WTC11 (cell line): ENCODE measurements around the gene PRR14. TPM values are rescaled to one million over a fixed set of nuclear protein-coding genes. Genes with fewer than 3 reads are reported as not detected.

Source experiments
- ATAC-seq: fragments of 200-7000 bp; cut with Tn5 transposase; 2 replicates; pipeline ENCODE4 v1.10.0; 2021; ENCODE audit warnings: mild to moderate bottlenecking, moderate library complexity
- CTCF ChIA-PET: fragments of 300-600 bp; sonication (Branson Sonifier 250); formaldehyde crosslinking; loops from one replicate; lab custom pipeline; 2021; ENCODE audit warnings: antibody characterized with exemption; lab: Charles Lee
- POLR2A ChIA-PET: fragments of 350-600 bp; sonication (Branson Sonifier 250); formaldehyde crosslinking; loops from one replicate; lab custom pipeline; 2021; ENCODE audit warnings: antibody characterized with exemption; lab: Charles Lee
- DNase-seq: peaks from one replicate; pipeline ENCODE4 v3.0.0; 2021; ENCODE audit warnings: low spot score
- H3K27ac Mint-ChIP-seq: 2 replicates; pipeline ENCODE4 v1.8.0; 2021; ENCODE audit warnings: mixed read lengths
- H3K27me3 Mint-ChIP-seq: 2 replicates; pipeline ENCODE4 v1.8.0; 2021; ENCODE audit warnings: low read depth, mild to moderate bottlenecking, moderate library complexity, mixed read lengths
- H3K36me3 Mint-ChIP-seq: 2 replicates; pipeline ENCODE4 v1.8.0; 2021; ENCODE audit warnings: mixed read lengths
- H3K4me1 Mint-ChIP-seq: 2 replicates; pipeline ENCODE4 v1.8.0; 2022; ENCODE audit warnings: mixed read lengths
- H3K4me3 Mint-ChIP-seq: 2 replicates; pipeline ENCODE4 v1.8.0; 2021; ENCODE audit warnings: mild to moderate bottlenecking, moderate library complexity, mixed read lengths
- H3K9me3 Mint-ChIP-seq: 2 replicates; pipeline ENCODE4 v1.8.0; 2021; ENCODE audit warnings: mixed read lengths
- ATF3 ChIP-seq: sonication (generic); formaldehyde crosslinking; conservative IDR thresholded peaks from 2 replicates; pipeline ENCODE4 v1.8.1; 2022; ENCODE audit warnings: mild to moderate bottlenecking, missing genetic modification reagents
- CDX4 ChIP-seq: fragments of 250-450 bp; sonication (Bioruptor Pico); IDR thresholded peaks from 2 replicates; pipeline ENCODE4 v1.9.0; 2021; ENCODE audit warnings: moderate library complexity, mild to moderate bottlenecking, inconsistent platforms, borderline replicate concordance
- ELF4 ChIP-seq: sonication (generic); formaldehyde crosslinking; IDR thresholded peaks from 2 replicates; pipeline ENCODE4 v1.8.1; 2022; ENCODE audit warnings: low read depth, mild to moderate bottlenecking, moderate library complexity, missing genetic modification reagents
- ESRRA ChIP-seq: sonication (generic); formaldehyde crosslinking; IDR thresholded peaks from 2 replicates; pipeline ENCODE4 v1.8.1; 2022; ENCODE audit warnings: mild to moderate bottlenecking, missing genetic modification reagents, borderline replicate concordance
- FOXK1 ChIP-seq: sonication (generic); formaldehyde crosslinking; IDR thresholded peaks from 2 replicates; pipeline ENCODE4 v1.8.0; 2022; ENCODE audit warnings: mild to moderate bottlenecking, moderate library complexity, missing genetic modification reagents
- FOXP1 ChIP-seq: sonication (generic); formaldehyde crosslinking; IDR thresholded peaks from 2 replicates; pipeline ENCODE4 v1.8.0; 2022; ENCODE audit warnings: missing genetic modification reagents, mild to moderate bottlenecking, moderate library complexity, borderline replicate concordance
- FOXP4 ChIP-seq: sonication (generic); formaldehyde crosslinking; IDR thresholded peaks from 2 replicates; pipeline ENCODE4 v1.8.0; 2022; ENCODE audit warnings: mild to moderate bottlenecking, missing genetic modification reagents
- MXD4 ChIP-seq: fragments of 250-450 bp; sonication (Bioruptor Pico); IDR thresholded peaks from 2 replicates; pipeline ENCODE4 v1.8.0; 2021; ENCODE audit warnings: mild to moderate bottlenecking, moderate library complexity, borderline replicate concordance
- NR3C1 ChIP-seq: sonication (generic); formaldehyde crosslinking; conservative IDR thresholded peaks from 2 replicates; pipeline ENCODE4 v1.8.1; 2023; ENCODE audit warnings: low read depth, mild to moderate bottlenecking, missing genetic modification reagents
- PREB ChIP-seq: sonication (generic); formaldehyde crosslinking; IDR thresholded peaks from 2 replicates; pipeline ENCODE4 v1.8.1; 2022; ENCODE audit warnings: mild to moderate bottlenecking, missing genetic modification reagents, moderate library complexity, borderline replicate concordance
- TCF7 ChIP-seq: sonication (generic); formaldehyde crosslinking; IDR thresholded peaks from 2 replicates; pipeline ENCODE4 v1.8.0; 2022; ENCODE audit warnings: mild to moderate bottlenecking, low read depth, missing genetic modification reagents, moderate library complexity
- TEAD4 ChIP-seq: sonication (generic); formaldehyde crosslinking; IDR thresholded peaks from 2 replicates; pipeline ENCODE4 v1.8.0; 2022; ENCODE audit warnings: mild to moderate bottlenecking, missing genetic modification reagents
- ZBTB43 ChIP-seq: sonication (generic); formaldehyde crosslinking; IDR thresholded peaks from 2 replicates; pipeline ENCODE4 v1.8.1; 2023; ENCODE audit warnings: mild to moderate bottlenecking, missing genetic modification reagents
- ZNF317 ChIP-seq: sonication (generic); formaldehyde crosslinking; IDR thresholded peaks from 2 replicates; pipeline ENCODE4 v1.8.1; 2023; ENCODE audit warnings: low read depth, mild to moderate bottlenecking, moderate library complexity, missing genetic modification reagents, borderline replicate concordance
- total RNA-seq: library from RNA; stranded (reverse); gene quantifications from 3 replicates; pipeline ENCODE4 v1.2.3, GENCODE V29; 2021

The PRR14 gene
- total RNA-seq, 1 experiment from 2014 or later, result 21.9 TPM

- TF ChIP-seq ZBTB43 (CRISPR knock-in tag) (no peak), ESRRA (CRISPR knock-in tag) (no peak), TCF7 (CRISPR knock-in tag) (no peak), ATF3 (CRISPR knock-in tag) (no peak)
These were observed 9.3 kb upstream of the PRR14 start (continued) for GRCh38 chr16:30641378-30641982.

GRCh38 chr16:30644334-30644830, 6.4 kb upstream of the PRR14 start:
- Mint-ChIP-seq H3K27ac (no peak overlapping the region), H3K4me1 (no peaks in the 10 kb centered on the region)
- TF ChIP-seq PREB (no peak), FOXK1 (CRISPR knock-in tag) (no peak), CDX4 (CRISPR knock-in tag) (no peak), NR3C1 (CRISPR knock-in tag) (no peak)
- TF ChIP-seq, all 79 proteins: peak for 0
- H3K9me3 Mint-ChIP-seq, result no peaks in the 10 kb centered on the region
- POLR2A ChIA-PET, result no interaction called here
- CTCF ChIA-PET, result interaction anchor here (0.7 to 2.9 kb wide), 4 partner anchors 8 to 50 kb away, joined by 3 to 12 read pairs (median 6); no protein-coding TSS in a partner anchor
- ATAC-seq (no peak), DNase-seq (no peak)
- peaks cover 45% of the 10 kb centered on the region for H3K27me3 Mint-ChIP-seq
- H3K4me3 Mint-ChIP-seq, result no peak overlapping the region
- H3K36me3 Mint-ChIP-seq, result no peaks in the 10 kb centered on the region

GRCh38 chr16:30645727-30646126, 5.0 kb upstream of the PRR14 start:
- ChIA-PET CTCF (interaction anchor here (0.8 to 2.9 kb wide), 3 partner anchors 9 to 48 kb away, joined by 3 to 12 read pairs (median 4); no protein-coding TSS in a partner anchor), POLR2A (no interaction called here)
- Mint-ChIP-seq H3K4me3 (no peak overlapping the region), H3K27ac (no peak overlapping the region), H3K4me1 (peaks cover 3% of the 10 kb centered on the region; the same call in 1 of the 2 replicates), H3K27me3 (peaks cover 41% of the 10 kb centered on the region), H3K9me3 (no peaks in the 10 kb centered on the region), H3K36me3 (no peaks in the 10 kb centered on the region)
- TF ChIP-seq FOXP1 (CRISPR knock-in tag) (no peak), FOXP4 (no peak), ZBTB43 (CRISPR knock-in tag) (no peak), ELF4 (no peak), ZNF317 (no peak), TEAD4 (CRISPR knock-in tag) (no peak), MXD4 (CRISPR knock-in tag) (no peak)
- DNase-seq (no peak), ATAC-seq (no peak)
